SK-N-SH (cell line): Measurements from ENCODE around the gene TRAF1. TPM values are rescaled to one million over a fixed set of nuclear protein-coding genes. Genes with fewer than 3 reads are reported as not detected.

Experiments
- CTCF ChIA-PET: fragments of 300-600, 350-600 bp; formaldehyde crosslinking; extraction: SDS; loops from one replicate; lab custom pipeline; 2021; lab: Yijun Ruan, JAX
- POLR2A ChIA-PET: fragments of 350-600 bp; sonication (Branson Sonifier 250); formaldehyde crosslinking; extraction: SDS; loops from one replicate; lab custom pipeline; 2020; ENCODE audit warnings: antibody characterized with exemption, inconsistent platforms; lab: Yijun Ruan, JAX
- DNase-seq: peaks from one replicate; pipeline ENCODE4 v3.0.0; 2012
- H2AFZ ChIP-seq: fragments of 200-600 bp; sonication (generic); 2 replicates; pipeline ENCODE4 v1.8.1; 2016; ENCODE audit warnings: antibody characterized with exemption, mild to moderate bottlenecking, low read depth
- H3F3A ChIP-seq: fragments of 200-600 bp; sonication (generic); replicated peaks from 2 replicates; pipeline ENCODE3; 2016; ENCODE audit warnings: antibody characterized with exemption, mild to moderate bottlenecking; ENCODE audit not compliant: insufficient read depth
- H3K27ac ChIP-seq, 2 experiments: fragments of 200-500 bp in 1 of 2; fragments of 200-600 bp in 1 of 2; sonication (Bioruptor generic) in 1 of 2; sonication (generic), shearing (Covaris generic) in 1 of 2; 2 replicates each; pipeline versions ENCODE4 v1.5.1 to v1.6.1; 2014 to 2016; ENCODE audit warnings: low read depth in 2 of 2, inconsistent platforms in 1 of 2, low read length in 1 of 2, mild to moderate bottlenecking in 1 of 2, mixed read lengths in 1 of 2
- H3K27me3 ChIP-seq: fragments of 200-600 bp; sonication (generic), shearing (Covaris generic); 2 replicates; pipeline ENCODE4 v1.6.1; 2016; ENCODE audit warnings: mixed run types; ENCODE audit not compliant: insufficient read depth
- H3K36me3 ChIP-seq, 2 experiments: fragments of 200-500 bp in 1 of 2; fragments of 200-600 bp in 1 of 2; sonication (Bioruptor generic) in 1 of 2; sonication (generic) in 1 of 2; replicated peaks in 1 of 2; 2 replicates each; pipeline versions ENCODE3 to v1.5.1; 2014 to 2016; ENCODE audit warnings: low read length in 1 of 2, mild to moderate bottlenecking in 1 of 2; ENCODE audit not compliant: insufficient read depth in 2 of 2, control insufficient read depth in 1 of 2
- H3K4me1 ChIP-seq, 2 experiments: fragments of 200-500 bp in 1 of 2; fragments of 200-600 bp in 1 of 2; sonication (Bioruptor generic) in 1 of 2; sonication (generic), shearing (Covaris generic) in 1 of 2; 2 replicates each; pipeline versions ENCODE4 v1.5.1 to v1.6.1; 2014 to 2016; ENCODE audit warnings: low read depth in 1 of 2, low read length in 1 of 2, mixed run types in 1 of 2; ENCODE audit not compliant: insufficient read depth in 2 of 2, control insufficient read depth in 1 of 2
- H3K4me2 ChIP-seq: fragments of 200-600 bp; sonication (generic), shearing (Covaris generic); 2 replicates; pipeline ENCODE4 v1.6.1; 2017; ENCODE audit warnings: mixed run types
- H3K4me3 ChIP-seq, 2 experiments: fragments of 200-500 bp in 1 of 2; fragments of 200-600 bp in 1 of 2; sonication (Bioruptor generic) in 1 of 2; sonication (generic), shearing (Covaris generic) in 1 of 2; 2 replicates each; pipeline versions ENCODE4 v1.5.1 to v1.8.1; 2014 to 2016; ENCODE audit warnings: low read depth in 2 of 2, inconsistent platforms in 1 of 2, low read length in 1 of 2, mild to moderate bottlenecking in 1 of 2, mixed read lengths in 1 of 2, moderate library complexity in 1 of 2
- H3K79me2 ChIP-seq: fragments of 200-600 bp; sonication (generic); 2 replicates; pipeline ENCODE4 v1.8.1; 2017; ENCODE audit warnings: mild to moderate bottlenecking; ENCODE audit not compliant: insufficient read depth
- H3K9ac ChIP-seq: fragments of 200-600 bp; sonication (generic); 2 replicates; pipeline ENCODE4 v1.6.1; 2017; ENCODE audit warnings: mixed run types
- H3K9me2 ChIP-seq: fragments of 200-600 bp; sonication (generic); 2 replicates; pipeline ENCODE4 v1.6.1; 2017; ENCODE audit warnings: mixed run types
- H3K9me3 ChIP-seq: fragments of 200-600 bp; sonication (generic); 2 replicates; pipeline ENCODE4 v1.6.1; 2017; ENCODE audit warnings: mixed run types, mild to moderate bottlenecking, moderate library complexity
- H4K20me1 ChIP-seq: fragments of 200-600 bp; sonication (generic); 2 replicates; pipeline ENCODE4 v1.6.1; 2017; ENCODE audit warnings: mild to moderate bottlenecking, mixed run types; ENCODE audit not compliant: insufficient read depth
- ELF1 ChIP-seq: IDR thresholded peaks from 2 replicates; pipeline ENCODE4 v1.4.0; 2012
- MEF2A ChIP-seq: IDR thresholded peaks from 2 replicates; pipeline ENCODE4 v1.4.0; 2012; ENCODE audit warnings: low read depth, borderline replicate concordance
- NRF1 ChIP-seq: IDR thresholded peaks from 2 replicates; pipeline ENCODE4 v1.6.1; 2012; ENCODE audit warnings: low read depth, mild to moderate bottlenecking, low read length
- REST ChIP-seq: IDR thresholded peaks from 2 replicates; pipeline ENCODE4 v1.6.1; 2012; ENCODE audit warnings: mild to moderate bottlenecking, low read depth, low read length, moderate library complexity
- RXRA ChIP-seq: IDR thresholded peaks from 2 replicates; pipeline ENCODE4 v1.4.0; 2012; ENCODE audit warnings: low read depth, mild to moderate bottlenecking, borderline replicate concordance
- YY1 ChIP-seq: IDR thresholded peaks from 2 replicates; pipeline ENCODE4 v1.4.0; 2012; ENCODE audit warnings: low read depth, mild to moderate bottlenecking
- WGBS: methylation state at CpG from one replicate; pipeline ENCODE4 v1.1.6; 2017; ENCODE audit warnings: low lambda C conversion rate; 5-methylcytosine and 5-hydroxymethylcytosine counted together
- polyA plus RNA-seq, 3 experiments: library from polyadenylated mRNA; depleted of rRNA; stranded (reverse); fragments of >200 nt; gene quantifications; 2 replicates each; pipeline ENCODE4 v1.2.3, GENCODE V29; 2012
- TF ChIP-seq, protein P1 (sequence below): IDR thresholded peaks from 2 replicates; pipeline ENCODE4 v1.4.0; 2012; ENCODE audit warnings: low read depth, borderline replicate concordance

TRAF1 gene
- polyA plus RNA-seq, 1 of the 3 experiments (the other 2 are of a cell fraction) = 1.2 TPM

DNA sequence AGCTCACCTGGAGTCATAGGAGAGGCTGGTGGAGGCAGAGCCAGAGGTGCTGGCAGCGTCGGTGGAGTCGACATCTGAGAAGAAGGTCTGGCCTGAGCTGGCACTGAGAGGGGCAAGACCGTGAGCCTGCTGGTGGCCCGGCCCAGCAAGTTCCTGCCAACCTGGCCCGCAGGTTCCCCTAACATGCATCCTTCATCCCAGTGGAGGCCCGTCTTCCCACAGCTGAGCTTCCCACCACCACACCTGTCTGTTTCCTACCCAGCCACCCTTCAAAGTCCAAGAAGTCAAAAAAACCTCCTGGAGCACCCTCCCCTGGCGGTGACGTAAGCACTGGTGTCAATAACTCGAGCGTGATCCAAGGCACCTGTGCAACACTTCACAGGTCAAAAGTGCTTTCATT, 66.5 kb downstream of the TRAF1 start:
- CTCF ChIA-PET = no interaction called here
- Histone ChIP-seq H3K4me3 (no peak overlapping the region), H2AFZ (no peak overlapping the region), H3K4me2 (no peak overlapping the region), H3K4me1 (peaks cover 0 to 28% of the 10 kb centered on the region in 2 experiments; a peak in 1 of 4 replicates), H3K79me2 (no peaks in the 10 kb centered on the region), H3K9me3 (no peaks in the 10 kb centered on the region), H3K27me3 (no peaks in the 10 kb centered on the region), H4K20me1 (no peaks in the 10 kb centered on the region), H3K9me2 (no peaks in the 10 kb centered on the region), H3F3A (no peaks in the 10 kb centered on the region), H3K36me3 (peaks cover 4 to 49% of the 10 kb centered on the region in 2 experiments), H3K27ac (no peak overlapping the region), H3K9ac (no peak overlapping the region)
- 90% methylated on average over 8 of the region's 11 CpGs for WGBS
- TF ChIP-seq MEF2A (no peak), REST (no peak), RXRA (no peak), ELF1 (no peak)
- POLR2A ChIA-PET = no interaction called here
- DNase-seq = no peak

GRCh38 chr9:120859361-120859760, 67.2 kb downstream of the TRAF1 start:
- H3K79me2 ChIP-seq = no peaks in the 10 kb centered on the region
- no peak overlapping the region for H2AFZ ChIP-seq
- no peak for DNase-seq
- H4K20me1 ChIP-seq = no peaks in the 10 kb centered on the region
- H3K27me3 ChIP-seq = no peaks in the 10 kb centered on the region
- H3K9ac ChIP-seq = no peak overlapping the region
- H3K9me2 ChIP-seq = no peaks in the 10 kb centered on the region
- no peaks in the 10 kb centered on the region for H3K9me3 ChIP-seq
- H3K27ac ChIP-seq = no peak overlapping the region
- 84% methylated on average over 4 of the region's 6 CpGs for WGBS
- no peak for TF ChIP-seq NRF1
- TF ChIP-seq, protein P1, sequence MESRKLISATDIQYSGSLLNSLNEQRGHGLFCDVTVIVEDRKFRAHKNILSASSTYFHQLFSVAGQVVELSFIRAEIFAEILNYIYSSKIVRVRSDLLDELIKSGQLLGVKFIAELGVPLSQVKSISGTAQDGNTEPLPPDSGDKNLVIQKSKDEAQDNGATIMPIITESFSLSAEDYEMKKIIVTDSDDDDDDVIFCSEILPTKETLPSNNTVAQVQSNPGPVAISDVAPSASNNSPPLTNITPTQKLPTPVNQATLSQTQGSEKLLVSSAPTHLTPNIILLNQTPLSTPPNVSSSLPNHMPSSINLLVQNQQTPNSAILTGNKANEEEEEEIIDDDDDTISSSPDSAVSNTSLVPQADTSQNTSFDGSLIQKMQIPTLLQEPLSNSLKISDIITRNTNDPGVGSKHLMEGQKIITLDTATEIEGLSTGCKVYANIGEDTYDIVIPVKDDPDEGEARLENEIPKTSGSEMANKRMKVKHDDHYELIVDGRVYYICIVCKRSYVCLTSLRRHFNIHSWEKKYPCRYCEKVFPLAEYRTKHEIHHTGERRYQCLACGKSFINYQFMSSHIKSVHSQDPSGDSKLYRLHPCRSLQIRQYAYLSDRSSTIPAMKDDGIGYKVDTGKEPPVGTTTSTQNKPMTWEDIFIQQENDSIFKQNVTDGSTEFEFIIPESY = no peak
- TF ChIP-seq YY1 = no peak
- H3K4me3 ChIP-seq = no peak overlapping the region
- ChIA-PET CTCF (no interaction called here), POLR2A (interaction anchor here (1.5 kb wide), 1 partner anchor 16 kb away, joined by 3 read pairs; no protein-coding TSS in a partner anchor)
- H3K4me1 ChIP-seq = peaks cover 0 to 28% of the 10 kb centered on the region in 2 experiments; a peak in 1 of 4 replicates
- peaks cover 11 to 52% of the 10 kb centered on the region in 2 experiments for H3K36me3 ChIP-seq
- no peak overlapping the region for H3K4me2 ChIP-seq
- peaks cover 3% of the 10 kb centered on the region for H3F3A ChIP-seq
